Thyroid gland (tissue), 4 donors: ENCODE data around the gene SERHL2.

Experiments used
- POLR2A ChIP-seq, 2 donors: fragments of 450-650 bp; IDR thresholded peaks; one replicate each; pipeline ENCODE4 v1.6.1; 2017; ENCODE audit warnings: antibody characterized with exemption in 2 of 2, mild to moderate bottlenecking in 2 of 2, moderate library complexity in 1 of 2
- TF ChIP-seq, protein P1 (sequence below), 6 experiments: fragments of 200-600 bp in 3 of 6; fragments of 450-650 bp in 3 of 6; sonication (generic) in 3 of 6; IDR thresholded peaks; one replicate each; pipeline ENCODE4 v1.5.1; 2016 to 2019; ENCODE audit warnings: antibody characterized with exemption in 6 of 6, mild to moderate bottlenecking in 2 of 6, inconsistent platforms in 1 of 6, moderate library complexity in 1 of 6

DNA sequence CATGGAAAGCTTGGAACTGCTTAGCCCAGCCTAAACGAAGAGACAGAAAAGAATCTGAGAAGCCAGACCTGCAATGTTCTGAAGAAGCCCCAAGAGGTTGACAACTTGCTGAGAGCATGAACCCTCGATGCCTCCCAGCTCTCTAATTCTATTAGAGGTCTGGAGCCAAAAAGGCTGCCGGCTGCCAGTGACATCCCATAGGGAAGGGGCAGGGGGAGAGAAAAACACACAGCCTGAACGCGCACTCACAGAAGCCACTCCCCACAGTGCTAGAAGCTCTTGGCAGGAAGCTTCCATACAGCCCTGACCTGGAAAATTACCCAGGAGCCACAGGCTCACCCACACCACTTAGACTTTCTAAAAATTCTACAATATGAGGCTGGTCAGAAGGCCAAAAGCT lies 42.6 kb downstream of the SERHL2 start:
- TF ChIP-seq, protein P1, sequence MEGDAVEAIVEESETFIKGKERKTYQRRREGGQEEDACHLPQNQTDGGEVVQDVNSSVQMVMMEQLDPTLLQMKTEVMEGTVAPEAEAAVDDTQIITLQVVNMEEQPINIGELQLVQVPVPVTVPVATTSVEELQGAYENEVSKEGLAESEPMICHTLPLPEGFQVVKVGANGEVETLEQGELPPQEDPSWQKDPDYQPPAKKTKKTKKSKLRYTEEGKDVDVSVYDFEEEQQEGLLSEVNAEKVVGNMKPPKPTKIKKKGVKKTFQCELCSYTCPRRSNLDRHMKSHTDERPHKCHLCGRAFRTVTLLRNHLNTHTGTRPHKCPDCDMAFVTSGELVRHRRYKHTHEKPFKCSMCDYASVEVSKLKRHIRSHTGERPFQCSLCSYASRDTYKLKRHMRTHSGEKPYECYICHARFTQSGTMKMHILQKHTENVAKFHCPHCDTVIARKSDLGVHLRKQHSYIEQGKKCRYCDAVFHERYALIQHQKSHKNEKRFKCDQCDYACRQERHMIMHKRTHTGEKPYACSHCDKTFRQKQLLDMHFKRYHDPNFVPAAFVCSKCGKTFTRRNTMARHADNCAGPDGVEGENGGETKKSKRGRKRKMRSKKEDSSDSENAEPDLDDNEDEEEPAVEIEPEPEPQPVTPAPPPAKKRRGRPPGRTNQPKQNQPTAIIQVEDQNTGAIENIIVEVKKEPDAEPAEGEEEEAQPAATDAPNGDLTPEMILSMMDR (IDR thresholded peaks at IDR 0.05) = no peak
- no peak for TF ChIP-seq POLR2A (IDR thresholded peaks at IDR 0.05)
